Thyroid gland (tissue), 4 donors: ENCODE data around the gene LYPD6B.

Experiments used
- CTCF ChIP-seq, 6 experiments: fragments of 200-600 bp in 3 of 6; fragments of 450-650 bp in 3 of 6; sonication (generic) in 3 of 6; IDR thresholded peaks; one replicate each; pipeline ENCODE4 v1.5.1; 2016 to 2019; ENCODE audit warnings: antibody characterized with exemption in 6 of 6, mild to moderate bottlenecking in 2 of 6, inconsistent platforms in 1 of 6, moderate library complexity in 1 of 6
- POLR2A ChIP-seq, 2 donors: fragments of 450-650 bp; IDR thresholded peaks; one replicate each; pipeline ENCODE4 v1.6.1; 2017; ENCODE audit warnings: antibody characterized with exemption in 2 of 2, mild to moderate bottlenecking in 2 of 2, moderate library complexity in 1 of 2

DNA sequence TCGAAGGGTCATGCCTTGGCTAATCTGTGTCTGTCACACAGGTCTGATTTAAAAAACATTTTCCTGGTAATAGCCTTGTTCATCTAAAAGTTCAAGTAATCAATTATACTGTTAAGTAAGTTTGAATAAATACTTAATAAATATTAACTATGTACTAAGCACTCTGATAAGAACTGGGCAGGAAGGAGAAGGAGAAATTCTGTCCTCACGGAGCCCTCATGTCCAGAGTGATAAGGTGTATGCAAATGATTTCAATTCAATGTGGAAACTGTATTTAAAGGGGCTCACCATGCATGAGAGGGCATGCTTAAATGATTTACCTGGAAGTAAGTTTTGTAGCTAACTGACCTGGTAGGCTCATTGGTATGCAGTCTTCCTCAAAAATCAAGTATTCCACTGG is 197.9 kb downstream of the LYPD6B start:
- TF ChIP-seq CTCF (IDR thresholded peaks at IDR 0.05) (no peak), POLR2A (IDR thresholded peaks at IDR 0.05) (no peak)
